AG10803 (cell line): ENCODE data around the gene UHRF1.

ENCODE experiments used
- DNase-seq: peaks from one replicate; pipeline ENCODE4 v3.0.0; 2010; ENCODE audit warnings: low read depth
- H3K4me3 ChIP-seq: 2 replicates; pipeline ENCODE4 v1.5.1; 2011; ENCODE audit warnings: mild to moderate bottlenecking, low read length, control low read depth
- CTCF ChIP-seq: conservative IDR thresholded peaks from 2 replicates; pipeline ENCODE4 v1.5.1; 2011; ENCODE audit warnings: mild to moderate bottlenecking, low read length, control low read depth, inconsistent platforms

Gene UHRF1

DNA sequence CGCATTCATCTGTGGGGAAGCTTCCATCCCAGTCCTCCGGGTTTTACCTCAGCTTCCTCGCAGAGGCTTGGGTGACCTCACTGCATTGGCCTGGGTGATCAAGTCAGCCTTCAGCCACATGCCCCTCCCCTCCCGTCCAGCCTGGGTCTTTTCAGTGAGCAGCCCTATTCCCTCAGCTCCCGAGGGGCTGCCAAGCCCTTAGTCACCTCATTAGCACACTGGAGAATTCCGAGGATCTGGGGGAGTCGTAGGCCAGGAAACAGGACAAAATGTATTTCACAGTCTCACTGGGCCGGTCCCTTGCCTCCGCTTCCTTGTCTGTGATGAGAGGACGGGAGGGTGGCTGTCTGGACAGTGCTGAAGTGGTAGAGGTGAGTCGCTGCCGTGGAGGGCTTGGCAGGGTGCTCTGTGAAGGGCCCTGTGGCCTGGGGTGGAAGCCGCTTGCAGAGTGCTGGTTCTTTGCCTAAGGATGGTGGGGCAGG lies 79.5 kb downstream of the UHRF1 start:
- DNase-seq = peak; percentile 90
- TF ChIP-seq CTCF = no peak
- H3K4me3 ChIP-seq = peak overlapping the region; percentile 34

GRCh38 chr19:4990306-4990705 lies 81.0 kb downstream of the UHRF1 start:
- no peak for DNase-seq
- TF ChIP-seq CTCF = no peak

DNA sequence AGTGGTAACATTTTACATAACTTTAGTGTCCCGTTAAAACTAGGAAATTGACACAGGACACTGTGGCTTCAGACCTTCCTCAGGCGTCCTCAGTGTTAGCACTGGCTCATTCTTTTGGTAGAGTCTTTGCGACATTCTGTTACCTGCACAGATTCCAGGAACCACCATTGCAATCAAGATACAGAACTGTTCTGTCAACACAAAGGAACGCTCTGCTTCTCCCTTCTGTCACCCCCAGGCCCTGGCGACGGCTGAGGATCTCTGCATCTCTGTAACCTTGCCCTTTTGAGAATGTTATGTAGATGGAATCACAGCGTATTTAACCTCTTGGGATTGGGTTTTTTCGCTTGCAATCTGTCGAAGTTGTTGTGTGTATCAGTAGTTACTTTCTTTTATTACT lies 82.2 kb downstream of the UHRF1 start:
- no peak for TF ChIP-seq CTCF
- DNase-seq = no peak
- H3K4me3 ChIP-seq = no peak overlapping the region

More at GRCh38 chr19:4990306-4990705, 81.0 kb downstream of the UHRF1 start:
- no peak overlapping the region for H3K4me3 ChIP-seq

- no peak for DNase-seq
- H3K4me3 ChIP-seq = no peak overlapping the region
- TF ChIP-seq CTCF = no peak
These were observed 82.8 kb downstream of the UHRF1 start for GRCh38 chr19:4991996-4992698.

- no peak for DNase-seq
- H3K4me3 ChIP-seq = no peak overlapping the region
- no peak for TF ChIP-seq CTCF
These were observed 84.4 kb downstream of the UHRF1 start for GRCh38 chr19:4993683-4994082.

DNA sequence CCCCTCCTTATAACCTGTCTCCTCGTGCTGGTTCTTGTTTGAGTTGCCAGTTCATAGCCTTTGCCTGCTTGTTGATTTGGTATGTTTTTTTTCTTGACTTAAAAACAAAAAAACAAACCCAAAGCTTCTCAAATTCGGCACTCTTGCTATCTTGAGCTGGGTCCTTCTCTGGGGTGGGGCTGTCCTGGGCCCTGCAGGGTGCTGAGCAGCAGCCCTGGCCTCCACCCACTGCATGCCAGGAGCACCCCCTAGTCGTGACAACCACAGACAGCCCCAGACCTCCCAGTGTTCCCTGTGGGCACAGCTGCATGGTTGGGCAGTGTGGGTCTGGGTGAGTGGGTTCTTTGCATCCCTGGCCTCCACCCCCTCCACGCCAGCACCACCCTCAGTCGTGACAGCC lies 87.4 kb downstream of the UHRF1 start:
- no peak for TF ChIP-seq CTCF
- DNase-seq = no peak
- H3K4me3 ChIP-seq = no peak overlapping the region

- TF ChIP-seq CTCF = no peak
- no peak overlapping the region for H3K4me3 ChIP-seq
- no peak for DNase-seq
These were observed 88.0 kb downstream of the UHRF1 start for GRCh38 chr19:4997297-4997696.
